Activated CD4-positive, CD25-positive, alpha-beta regulatory T cell treated with anti-CD3 and anti-CD28 coated beads, Interleukin-2, amount 50 U/mL, for 16 hours (primary cell): ENCODE data around the gene TMOD1.

Experiments
- DNase-seq: peaks from one replicate; pipeline ENCODE4 v3.0.0-alpha.2; 2020; ENCODE audit warnings: low read depth, low spot score

Gene TMOD1

DNA sequence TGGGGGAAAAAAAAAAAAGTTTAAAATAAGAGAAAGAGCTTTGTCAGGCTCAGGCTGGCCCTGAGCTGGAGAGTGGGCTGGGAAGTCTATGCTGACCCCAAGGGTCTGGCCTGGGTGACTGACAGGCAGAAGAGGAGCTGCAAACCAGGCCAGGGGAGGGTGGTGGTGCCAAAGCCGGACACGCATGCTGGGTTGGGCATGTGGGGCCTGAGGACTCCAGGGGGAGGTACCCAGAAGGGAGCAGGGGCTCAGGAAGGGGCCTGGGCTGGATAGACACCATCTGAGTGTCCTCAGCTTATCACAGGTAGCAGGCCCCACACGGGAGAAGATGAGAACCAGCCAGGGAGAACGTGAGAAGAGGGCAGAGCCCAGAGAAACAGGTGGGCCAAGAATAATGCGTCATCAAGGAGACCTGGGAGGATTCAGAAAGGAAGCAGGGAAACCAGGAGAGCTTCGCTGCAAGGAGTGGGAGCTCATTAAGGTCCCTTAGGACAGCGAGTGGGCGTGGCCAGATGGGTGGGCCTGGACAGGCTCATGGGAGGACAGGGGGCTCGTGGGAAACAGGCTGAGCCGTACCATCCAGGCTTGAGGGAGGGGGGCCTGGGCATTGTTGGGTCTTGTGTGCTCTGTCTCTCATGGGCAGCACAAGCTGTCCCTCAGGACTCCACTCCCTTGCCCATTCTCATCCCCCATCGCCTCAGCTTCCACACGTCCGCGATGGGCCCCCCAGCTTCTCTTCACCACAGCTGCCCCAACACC is 16.0 kb downstream of the TMOD1 start:
- DNase-seq, result no peak

DNA sequence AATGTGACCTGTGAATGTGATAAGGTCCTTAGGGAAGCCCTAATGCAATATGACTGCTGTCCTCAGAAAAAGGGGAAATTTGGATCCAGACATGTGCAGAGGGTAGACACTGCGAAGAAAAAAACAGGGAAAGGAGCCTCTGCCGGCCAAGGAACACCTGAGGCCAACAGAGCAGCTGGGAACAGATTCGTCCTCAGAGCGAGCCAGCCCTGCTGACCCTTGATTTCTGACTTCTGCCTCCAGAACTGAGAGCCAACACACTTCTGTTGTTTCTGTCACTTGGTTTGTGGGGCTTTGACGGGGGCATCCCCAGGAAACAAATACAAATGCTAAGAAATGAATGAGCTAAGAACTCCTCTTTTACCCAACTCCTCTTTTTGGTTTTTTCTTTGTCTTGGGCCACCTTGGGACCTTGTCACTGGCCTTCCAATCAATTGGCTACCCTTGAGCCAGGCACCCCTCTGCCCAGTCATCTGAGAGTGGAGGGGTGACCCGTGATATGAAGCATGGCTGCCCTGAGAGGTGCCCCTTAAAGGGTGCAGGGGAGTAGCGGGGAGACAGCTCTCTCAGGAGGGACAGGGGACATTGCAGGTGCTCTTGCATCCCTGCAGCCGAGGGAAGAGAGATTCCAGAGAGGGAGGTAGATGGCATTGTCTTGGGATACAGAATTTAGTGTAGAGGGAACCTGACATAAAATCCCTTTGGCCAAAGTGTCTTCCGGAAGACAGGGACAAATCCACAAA is 16.9 kb downstream of the TMOD1 start:
- DNase-seq, result no peak

DNA sequence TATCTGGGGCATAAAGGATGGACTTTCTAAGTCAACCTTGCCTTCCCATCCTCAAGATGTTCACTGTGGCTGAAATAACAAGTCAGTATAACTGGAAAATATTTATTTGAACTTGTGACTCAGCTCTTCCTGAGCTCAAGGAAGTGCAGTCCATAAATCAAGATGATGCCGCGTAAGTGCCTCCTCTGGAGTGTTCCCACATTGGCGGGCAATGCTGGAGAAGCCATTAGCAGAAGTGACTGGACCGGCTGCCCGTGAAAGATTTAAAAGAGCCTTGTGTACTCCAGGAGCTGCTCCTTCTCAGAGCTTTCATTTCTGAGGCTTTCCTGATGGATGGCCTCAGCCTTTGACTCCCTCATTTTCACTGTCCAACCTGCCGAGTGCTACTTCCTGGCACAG is 17.4 kb downstream of the TMOD1 start:
- DNase-seq, result no peak

DNA sequence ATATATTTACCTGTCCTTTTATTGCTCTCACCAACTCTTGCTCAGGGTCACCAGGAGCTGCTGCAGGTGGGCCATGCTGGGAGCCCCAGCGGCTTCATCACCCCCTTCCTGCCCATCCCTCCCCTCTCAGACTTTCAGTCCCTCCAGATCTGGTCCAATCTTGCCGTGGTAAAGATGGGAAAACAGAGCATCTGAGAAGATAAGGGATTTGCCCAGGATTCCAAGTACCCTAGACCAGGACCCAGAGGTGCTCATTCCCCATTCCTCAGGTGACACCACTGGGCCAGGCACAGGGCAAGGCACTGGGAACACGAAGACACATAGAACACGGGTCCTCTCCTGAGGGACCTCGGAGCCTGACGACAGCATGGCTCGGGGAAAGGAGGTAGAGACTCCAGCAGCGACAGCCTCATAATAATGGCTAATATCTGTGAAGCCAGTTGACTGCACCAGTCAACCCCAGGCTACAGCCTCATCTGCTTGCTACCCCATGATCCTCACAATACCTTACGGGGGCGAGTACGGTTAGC is 18.0 kb downstream of the TMOD1 start:
- DNase-seq, result no peak

DNA sequence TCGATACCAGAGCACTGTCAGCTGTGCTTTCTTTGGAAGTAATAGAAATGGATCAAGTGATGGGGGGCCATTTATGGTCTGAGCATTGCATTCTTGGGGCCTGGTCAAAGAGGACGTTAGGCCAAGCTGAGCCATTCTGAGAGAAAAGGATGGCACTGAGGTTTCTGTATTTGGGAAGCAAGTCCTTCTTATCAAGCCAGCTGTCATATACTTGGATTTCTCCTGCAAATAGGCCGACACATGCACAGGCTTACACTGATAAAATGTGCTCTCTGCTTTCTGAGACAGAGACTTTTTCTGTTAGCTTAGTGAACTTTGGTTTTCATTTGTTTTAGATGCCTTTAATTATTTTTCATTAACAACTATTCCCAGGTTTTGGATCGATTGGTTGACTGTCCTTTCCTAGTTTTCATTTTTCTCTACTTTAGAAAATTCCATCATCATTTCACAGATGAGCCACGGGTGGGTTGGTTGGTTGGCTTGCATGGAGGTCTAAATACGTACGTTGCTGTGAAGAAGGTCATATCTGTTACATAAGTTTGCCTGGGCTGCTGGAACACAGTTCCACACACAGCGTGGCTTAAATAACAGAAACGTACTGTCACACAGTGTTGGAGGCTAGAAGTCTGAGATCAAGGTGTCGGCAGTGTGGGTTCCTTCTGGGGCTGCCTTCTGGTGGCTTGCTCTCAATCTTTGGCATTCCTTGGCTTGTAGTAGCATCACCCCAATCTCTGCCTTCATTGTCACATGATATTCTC is 20.3 kb downstream of the TMOD1 start:
- DNase-seq, result no peak

DNA sequence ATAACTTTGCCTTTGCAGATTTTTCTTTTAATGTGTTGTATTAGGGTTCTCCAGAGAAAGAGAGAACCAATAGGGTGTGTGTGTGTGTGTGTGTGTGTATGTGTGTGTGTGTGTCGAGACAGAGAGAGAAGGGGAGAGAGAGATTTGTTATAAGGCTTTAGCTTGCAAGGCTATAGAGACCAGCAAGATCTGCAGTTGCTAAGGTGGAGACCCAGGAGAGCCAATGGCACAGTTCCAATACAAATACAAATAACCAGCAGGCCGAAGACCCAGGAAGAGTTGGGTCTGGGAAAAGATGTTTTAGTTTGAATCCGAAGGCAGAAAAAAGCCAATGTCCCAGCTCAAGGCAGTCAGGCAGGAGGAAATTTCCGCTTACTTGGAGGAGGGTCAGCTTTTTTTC is 23.0 kb downstream of the TMOD1 start:
- DNase-seq, result no peak

DNA sequence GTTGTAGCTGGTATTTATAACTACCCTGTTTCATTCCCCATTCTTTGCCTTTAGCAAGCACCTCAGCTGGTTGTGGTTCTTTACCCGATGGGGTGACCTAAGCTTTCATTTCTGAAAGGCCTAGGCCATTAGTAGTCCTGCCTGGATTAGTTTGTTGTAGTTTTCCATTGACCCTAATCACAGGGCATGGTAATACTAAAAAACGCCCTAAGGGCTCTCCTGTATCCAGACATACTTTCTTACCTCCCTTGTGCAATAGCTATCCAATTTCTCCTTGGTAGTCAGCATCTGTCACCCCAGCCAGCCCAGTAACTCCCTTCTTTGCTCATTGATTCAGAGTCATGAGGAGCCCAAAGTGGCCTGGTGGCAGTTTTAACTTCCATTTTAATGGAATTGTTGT is 24.0 kb downstream of the TMOD1 start:
- no peak for DNase-seq

DNA sequence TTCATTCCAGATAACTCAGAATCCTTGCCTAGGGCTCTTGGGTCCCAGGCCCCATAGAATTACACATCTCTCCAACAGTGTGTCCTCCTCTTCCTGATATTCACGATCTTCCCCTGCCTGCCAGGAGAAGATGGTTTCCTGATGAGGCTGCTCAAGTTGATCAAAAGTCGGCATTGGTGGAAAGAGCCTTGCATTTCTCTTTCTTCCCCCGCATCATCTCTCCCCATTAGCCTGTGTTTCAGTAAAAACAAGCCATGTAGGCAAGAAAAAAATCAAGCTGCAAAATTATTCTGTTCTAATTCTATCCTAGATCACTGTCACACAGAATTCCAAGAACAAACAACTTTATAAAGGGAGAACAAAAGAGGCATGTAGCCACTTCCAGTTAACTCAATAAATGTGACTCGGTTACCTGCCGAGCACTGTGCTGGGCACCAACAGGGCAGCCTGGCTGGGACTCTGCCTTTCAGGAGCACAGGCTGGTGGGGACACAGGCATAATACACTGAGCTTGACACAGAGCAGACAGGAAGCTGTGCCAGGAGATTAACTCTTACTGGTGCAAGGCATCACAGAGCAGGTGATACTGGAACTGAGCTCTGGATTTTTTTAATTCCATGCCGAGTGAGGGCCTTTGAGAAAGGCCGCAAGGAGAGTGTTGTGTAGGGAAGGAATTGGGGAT is 25.6 kb downstream of the TMOD1 start:
- DNase-seq, result no peak

DNA sequence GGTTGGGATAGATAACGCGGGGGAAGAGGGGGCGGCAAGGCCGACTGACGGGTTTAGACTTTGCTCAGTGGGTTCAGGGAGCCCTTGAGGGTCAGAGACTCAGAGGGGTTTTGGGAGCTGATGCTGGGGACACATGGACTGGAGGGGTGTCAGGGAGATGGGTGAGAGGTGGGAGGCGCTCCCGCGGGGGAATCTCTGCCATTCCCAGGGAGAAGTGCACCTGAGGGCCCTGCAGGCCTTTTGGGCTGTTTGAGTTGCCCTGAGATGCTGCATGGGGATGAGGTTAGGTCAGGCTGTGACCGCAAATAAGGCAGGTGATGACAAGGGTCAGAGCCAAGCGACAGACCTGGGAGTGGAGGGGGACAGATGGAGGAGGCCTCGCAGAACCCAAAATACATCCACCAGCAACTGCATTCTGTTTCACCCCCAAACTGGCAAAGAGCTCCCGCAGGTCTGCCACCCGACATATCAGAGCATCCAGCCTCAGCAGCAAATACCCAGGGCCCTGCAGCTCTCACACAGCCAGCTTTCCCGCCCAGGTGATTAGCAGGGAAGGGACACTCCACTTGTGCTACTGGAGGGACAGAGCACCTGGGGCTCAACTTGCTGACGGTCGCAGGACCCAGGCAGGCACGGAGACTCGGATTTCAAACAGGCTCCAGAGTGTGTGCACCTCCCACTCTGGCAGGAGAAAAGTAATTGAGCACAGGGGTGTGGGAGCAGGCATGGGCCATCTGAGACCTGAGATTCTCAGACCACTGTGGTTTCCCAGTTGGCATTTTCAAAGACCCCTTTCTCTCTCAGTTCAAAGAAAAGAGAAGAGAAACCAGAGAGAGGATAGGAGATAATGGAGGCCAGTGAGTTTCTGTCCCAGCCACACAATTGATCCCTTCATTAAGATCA is 26.4 kb downstream of the TMOD1 start:
- DNase-seq, result no peak

DNA sequence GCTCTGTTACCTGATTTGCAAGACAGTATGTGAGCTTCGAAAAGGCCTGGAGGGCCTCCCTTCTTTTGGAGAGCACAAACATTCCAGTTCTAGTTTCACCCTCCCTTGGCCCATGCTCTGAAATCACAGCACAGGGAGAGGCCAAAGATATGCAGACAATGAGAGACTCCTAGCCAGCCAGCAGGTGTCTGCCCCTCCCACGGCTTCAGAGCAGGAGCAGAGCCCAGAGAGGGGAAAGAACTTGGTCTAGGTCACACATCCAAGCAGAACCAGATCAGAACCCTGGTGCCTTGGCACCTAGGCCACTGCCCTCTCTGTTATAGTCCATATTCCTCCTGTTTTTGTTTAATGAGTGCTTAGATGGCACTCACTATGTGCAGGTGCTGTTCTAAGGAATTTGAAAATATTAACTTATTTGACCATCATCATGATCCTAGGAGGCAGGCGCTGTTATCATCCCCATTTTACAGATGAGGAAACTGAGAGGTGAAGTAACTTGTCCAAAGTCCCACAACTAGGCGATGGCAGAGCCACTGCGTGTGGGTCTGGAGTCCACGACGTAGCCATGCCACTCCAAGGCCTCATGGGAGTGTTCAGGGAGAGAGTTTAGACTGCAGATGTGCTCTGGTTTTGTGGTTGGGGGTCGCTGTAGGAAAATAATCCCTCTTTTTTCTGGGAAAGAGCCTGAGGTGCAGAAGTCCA is 27.2 kb downstream of the TMOD1 start:
- DNase-seq, result no peak

DNA sequence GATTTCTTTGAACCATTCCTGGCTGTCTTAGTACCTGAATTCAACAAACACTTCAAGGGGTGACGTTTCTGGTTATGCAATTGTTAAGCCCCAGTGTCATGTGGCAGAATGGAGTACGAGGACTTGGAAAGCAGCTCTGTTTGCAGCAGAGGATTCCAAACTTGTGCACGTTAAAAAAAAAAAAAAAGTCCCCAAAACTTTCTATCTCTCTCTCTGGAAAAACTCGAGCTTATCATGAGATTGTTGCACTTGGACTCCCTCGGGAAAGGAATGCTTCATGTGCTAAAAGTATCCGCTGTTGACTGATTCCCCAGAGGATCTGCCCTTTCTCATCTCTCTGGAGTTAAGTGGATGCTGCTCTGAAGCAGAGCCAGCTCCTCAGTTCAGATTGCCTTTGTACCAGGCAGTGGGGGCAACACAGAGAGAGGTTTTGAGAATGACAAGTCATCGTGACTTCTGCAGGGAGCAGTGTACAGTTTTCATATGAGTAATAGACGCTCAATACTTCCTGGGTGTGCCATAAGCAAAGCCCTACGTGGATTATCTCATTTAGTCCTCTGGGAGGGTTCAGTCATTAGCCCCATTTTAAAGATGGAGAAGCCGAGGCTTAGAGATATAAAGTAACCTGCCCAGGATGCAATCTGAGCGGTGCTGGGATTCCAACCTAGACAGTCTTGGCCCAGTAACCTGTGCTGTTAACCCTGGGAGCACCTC is 28.1 kb downstream of the TMOD1 start:
- DNase-seq, result no peak

DNA sequence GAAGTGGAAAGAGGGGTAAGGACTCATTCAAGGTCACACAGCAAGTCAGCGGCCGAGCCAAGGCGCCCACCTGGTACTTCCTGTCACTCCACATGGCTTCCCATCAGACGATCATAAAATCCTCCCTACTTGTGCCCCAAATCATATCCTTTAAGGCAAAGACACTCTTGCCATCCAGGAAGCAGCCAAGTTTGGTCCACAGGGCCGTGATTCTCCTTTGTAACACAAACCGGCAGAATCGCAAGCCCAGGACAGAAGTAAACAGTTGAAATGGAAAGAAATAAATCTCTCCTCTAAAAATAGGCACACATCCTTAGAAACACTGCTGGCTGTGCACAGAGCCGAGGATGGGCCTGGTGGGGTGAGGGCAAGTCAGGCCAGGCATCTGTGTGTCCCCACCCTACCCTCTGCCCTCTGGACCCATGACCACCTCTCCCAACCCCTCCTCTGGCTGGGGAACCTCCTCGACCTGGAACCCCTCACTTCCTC is 30.5 kb downstream of the TMOD1 start:
- DNase-seq, result no peak

DNA sequence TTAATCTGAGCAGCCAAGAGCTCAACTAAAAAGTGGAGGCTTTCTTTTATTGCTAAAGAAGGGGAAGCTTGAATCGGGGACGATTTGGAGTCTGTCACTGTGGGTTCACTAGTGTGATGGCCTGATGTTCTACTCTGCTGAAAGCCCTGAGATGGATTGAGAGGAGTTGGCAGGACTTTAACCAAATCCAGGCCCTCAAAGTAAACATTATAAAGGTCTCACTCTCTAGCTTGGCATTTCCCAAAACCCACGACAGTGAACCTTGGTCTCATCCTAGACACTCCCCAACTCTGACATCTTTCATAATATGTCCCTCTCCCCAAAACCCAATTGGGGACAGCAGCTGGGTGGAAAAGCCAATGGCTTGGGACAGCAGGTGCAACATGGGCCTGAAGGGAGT is 32.7 kb downstream of the TMOD1 start:
- DNase-seq, result no peak

DNA sequence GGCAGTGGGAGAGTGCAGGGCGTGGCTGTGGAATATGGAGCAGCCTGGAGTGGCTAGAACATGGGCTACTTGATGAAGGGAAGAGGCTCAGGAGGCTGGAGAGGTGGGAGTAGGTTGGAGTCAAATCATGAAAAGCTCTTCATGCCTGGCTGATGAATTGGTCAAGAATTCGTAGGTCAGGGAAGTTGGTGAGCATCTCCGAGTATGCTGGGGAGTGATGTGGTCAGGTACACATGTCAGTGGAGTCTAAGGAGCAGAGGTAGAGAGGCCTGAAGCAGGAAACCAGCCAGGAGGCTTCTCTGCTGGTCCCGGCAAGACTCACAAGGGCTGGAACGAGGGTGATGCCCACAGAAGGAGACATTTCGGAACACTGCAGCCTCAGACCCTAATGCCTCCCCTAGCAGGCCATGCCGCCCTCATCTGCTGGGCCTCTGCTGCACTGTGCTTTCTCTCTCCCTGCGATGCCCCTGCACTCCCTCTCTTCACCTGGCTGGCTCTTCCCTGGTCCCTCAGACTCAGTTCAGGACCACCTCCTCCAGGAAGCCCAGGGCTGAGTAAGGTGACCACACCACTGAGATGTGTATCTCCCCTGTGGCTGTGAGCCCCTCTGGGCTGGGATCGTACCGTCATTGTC is 33.6 kb downstream of the TMOD1 start:
- no peak for DNase-seq

DNA sequence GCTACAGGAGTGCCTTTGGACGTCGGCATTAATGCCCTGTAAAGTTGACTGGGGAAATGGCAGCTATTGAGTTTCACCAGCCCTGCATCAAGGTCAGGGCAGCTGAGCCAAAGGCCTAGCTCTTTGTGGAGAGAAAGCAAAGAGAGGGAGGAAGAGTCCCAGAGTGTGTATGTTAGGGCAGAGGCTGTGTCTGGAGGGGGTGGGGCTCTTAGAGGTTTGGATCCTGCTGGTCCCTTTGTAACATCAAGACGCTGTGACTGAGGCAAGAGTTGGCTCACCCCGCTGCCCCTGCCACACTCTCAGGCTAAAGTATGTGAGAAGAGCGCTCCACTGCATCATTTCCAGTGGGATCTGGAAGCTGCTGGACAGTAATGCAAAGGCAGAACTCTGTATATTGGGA is 34.3 kb downstream of the TMOD1 start:
- DNase-seq, result no peak

DNA sequence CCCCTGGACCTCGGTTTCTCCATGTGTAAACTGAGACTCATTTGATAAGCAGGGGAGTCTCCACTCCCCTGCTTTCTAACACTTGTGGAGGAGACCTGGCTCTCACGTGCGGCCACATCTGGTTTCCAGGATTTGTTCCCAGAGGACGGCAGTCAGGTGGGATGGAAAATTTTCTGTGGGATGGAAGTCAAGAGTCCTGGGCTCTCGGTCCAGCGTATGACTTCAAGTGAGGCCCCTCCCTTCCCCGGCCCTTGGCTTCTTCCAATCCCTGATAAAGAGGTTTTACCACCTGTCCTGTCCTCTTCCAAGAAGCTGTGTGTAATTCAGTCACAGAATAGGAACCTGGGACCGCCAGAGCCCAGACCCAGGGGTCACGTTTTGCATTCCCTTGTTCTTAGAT is 35.0 kb downstream of the TMOD1 start:
- DNase-seq, result no peak

DNA sequence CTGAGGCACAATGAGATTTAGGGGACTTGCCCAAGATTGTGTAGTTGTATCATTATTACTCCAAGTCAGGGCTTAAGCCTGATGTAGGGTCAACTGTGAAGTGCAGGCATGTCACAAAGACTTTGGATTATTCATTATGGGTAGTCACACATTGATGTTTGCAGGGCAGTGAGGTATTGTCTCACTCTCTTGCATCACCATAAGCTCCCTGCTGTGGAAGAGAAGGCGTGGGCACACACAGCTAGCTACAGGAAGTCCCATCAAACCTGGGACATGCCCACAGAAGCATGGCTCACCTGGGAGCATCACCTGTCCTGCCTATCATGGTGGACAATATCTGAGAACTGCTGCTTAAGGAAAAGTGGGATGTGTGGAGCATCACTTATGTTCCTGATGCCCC is 42.1 kb downstream of the TMOD1 start:
- DNase-seq, result no peak

DNA sequence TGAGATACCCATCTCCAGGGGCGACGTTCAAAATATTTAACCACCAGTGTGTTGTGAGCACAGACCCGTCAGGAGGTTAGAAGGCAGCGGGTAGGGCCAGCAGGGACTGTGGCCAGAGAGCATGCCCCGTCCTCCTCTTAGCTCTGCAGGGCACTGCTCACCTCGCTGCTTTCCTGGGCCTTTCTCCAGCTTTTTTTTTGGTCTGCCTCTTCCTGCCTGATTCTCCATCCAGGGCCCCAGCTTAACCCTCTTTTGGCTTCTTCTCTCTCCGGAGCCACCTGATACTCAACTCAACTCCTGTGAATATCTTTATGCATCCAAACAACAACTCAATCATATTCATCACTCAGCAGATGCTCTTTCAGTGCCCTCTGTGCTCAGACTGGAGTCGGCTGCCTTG is 44.0 kb downstream of the TMOD1 start:
- no peak for DNase-seq
